Endothelial cell (in vitro differentiated cells): ENCODE measurements around the gene LRRC52. TPM values are rescaled to one million over a fixed set of nuclear protein-coding genes. Genes with fewer than 3 reads are reported as not detected.

Experiments used
- DNase-seq: peaks from one replicate; pipeline ENCODE4 v3.0.0; 2021; ENCODE audit warnings: low spot score
- H3K27ac Mint-ChIP-seq: one replicate; pipeline ENCODE4 v1.8.0; 2021; ENCODE audit warnings: mixed read lengths, inconsistent platforms; ENCODE audit not compliant: unreplicated experiment
- H3K27me3 Mint-ChIP-seq: one replicate; pipeline ENCODE4 v1.8.0; 2021; ENCODE audit warnings: mild to moderate bottlenecking, moderate library complexity, mixed read lengths, inconsistent platforms; ENCODE audit not compliant: unreplicated experiment
- H3K36me3 Mint-ChIP-seq: one replicate; pipeline ENCODE4 v1.8.0; 2021; ENCODE audit warnings: mild to moderate bottlenecking, low read depth, mixed read lengths, inconsistent platforms; ENCODE audit not compliant: unreplicated experiment
- H3K4me1 Mint-ChIP-seq: one replicate; pipeline ENCODE4 v1.8.0; 2021; ENCODE audit warnings: mild to moderate bottlenecking, mixed read lengths, inconsistent platforms; ENCODE audit not compliant: unreplicated experiment
- H3K4me3 Mint-ChIP-seq: one replicate; pipeline ENCODE4 v1.8.0; 2021; ENCODE audit warnings: mild to moderate bottlenecking, mixed read lengths, inconsistent platforms; ENCODE audit not compliant: unreplicated experiment
- H3K9me3 Mint-ChIP-seq: one replicate; pipeline ENCODE4 v1.8.0; 2021; ENCODE audit warnings: mixed read lengths, inconsistent platforms; ENCODE audit not compliant: unreplicated experiment
- long read RNA-seq: library from polyadenylated mRNA; unstranded; transcript quantifications from one replicate; pipeline ENCODE4 v2.0.0, GENCODE V29; 2020; ENCODE audit not compliant: unreplicated experiment
- total RNA-seq: library from RNA; stranded (reverse); fragmentation: NEBNext Ultra II Directional; extraction: Animal tissue kit (Norgen Biotek cat#: 25700); gene quantifications from one replicate; pipeline ENCODE4 v1.2.1, GENCODE V29; 2021; ENCODE audit not compliant: unreplicated experiment
- TF ChIP-seq, protein P1 (sequence below): fragments of 200-600 bp; sonication (generic); IDR thresholded peaks from one replicate; pipeline ENCODE4 v1.5.0; 2021; ENCODE audit warnings: antibody characterized with exemption; ENCODE audit not compliant: unreplicated experiment

The LRRC52 gene, protein sequence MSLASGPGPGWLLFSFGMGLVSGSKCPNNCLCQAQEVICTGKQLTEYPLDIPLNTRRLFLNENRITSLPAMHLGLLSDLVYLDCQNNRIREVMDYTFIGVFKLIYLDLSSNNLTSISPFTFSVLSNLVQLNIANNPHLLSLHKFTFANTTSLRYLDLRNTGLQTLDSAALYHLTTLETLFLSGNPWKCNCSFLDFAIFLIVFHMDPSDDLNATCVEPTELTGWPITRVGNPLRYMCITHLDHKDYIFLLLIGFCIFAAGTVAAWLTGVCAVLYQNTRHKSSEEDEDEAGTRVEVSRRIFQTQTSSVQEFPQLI
- total RNA-seq: not detected
- long read RNA-seq: 0 reads

DNA sequence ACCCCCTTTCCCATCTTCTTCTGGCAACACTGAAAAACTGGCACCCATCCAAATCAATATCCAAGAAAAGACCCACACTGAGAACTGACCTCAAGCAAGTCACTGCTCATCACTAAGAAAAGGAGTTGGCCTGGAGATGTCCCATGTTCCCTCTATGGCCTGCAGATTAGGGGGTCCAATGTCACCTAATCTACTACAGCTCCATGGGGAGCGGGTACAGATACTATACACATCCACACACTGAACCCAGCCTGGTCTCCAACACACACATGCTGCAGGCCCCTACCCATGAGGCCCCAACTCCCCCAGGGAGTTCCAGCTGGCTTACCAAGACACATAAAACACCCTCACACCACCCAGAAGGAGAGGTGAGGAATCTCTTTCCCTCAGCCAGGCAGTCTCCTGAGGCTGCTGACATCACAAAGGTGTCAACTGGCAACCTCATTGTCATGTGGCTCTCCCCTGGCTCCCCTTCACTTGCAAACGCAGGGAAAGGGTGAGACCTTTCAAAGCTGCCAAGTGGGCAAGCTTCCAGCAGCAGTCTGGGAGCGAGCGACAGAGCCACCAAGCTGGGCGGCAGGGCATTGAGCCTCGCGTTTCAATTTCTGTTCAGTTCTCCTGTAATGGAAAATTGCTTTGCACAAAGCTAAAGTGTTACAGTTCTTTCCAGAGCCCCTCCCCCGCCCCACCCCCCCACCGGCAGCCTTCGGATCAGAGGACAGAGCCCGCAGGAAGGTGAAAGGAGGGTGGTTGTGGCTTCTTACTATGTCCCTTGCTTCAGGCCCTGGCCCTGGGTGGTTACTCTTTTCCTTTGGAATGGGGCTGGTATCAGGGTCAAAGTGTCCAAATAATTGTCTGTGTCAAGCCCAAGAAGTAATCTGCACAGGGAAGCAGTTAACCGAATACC lies at the start of gene LRRC52:
TSS of gene LRRC52 (plus strand) at position 469 of the 907 bp plus-strand sequence. CDS start at position 766, 297 bp downstream.
- Mint-ChIP-seq H3K27ac (no peak within 1 kb of the TSS), H3K4me1 (no peaks in the 10 kb centered on the region), H3K36me3 (no peaks in the 10 kb centered on the region), H3K4me3 (no peak within 1 kb of the TSS), H3K9me3 (no peaks in the 10 kb centered on the region), H3K27me3 (no peaks in the 10 kb centered on the region)
- no peak for DNase-seq
- TF ChIP-seq, protein P1, sequence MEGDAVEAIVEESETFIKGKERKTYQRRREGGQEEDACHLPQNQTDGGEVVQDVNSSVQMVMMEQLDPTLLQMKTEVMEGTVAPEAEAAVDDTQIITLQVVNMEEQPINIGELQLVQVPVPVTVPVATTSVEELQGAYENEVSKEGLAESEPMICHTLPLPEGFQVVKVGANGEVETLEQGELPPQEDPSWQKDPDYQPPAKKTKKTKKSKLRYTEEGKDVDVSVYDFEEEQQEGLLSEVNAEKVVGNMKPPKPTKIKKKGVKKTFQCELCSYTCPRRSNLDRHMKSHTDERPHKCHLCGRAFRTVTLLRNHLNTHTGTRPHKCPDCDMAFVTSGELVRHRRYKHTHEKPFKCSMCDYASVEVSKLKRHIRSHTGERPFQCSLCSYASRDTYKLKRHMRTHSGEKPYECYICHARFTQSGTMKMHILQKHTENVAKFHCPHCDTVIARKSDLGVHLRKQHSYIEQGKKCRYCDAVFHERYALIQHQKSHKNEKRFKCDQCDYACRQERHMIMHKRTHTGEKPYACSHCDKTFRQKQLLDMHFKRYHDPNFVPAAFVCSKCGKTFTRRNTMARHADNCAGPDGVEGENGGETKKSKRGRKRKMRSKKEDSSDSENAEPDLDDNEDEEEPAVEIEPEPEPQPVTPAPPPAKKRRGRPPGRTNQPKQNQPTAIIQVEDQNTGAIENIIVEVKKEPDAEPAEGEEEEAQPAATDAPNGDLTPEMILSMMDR: no peak

DNA sequence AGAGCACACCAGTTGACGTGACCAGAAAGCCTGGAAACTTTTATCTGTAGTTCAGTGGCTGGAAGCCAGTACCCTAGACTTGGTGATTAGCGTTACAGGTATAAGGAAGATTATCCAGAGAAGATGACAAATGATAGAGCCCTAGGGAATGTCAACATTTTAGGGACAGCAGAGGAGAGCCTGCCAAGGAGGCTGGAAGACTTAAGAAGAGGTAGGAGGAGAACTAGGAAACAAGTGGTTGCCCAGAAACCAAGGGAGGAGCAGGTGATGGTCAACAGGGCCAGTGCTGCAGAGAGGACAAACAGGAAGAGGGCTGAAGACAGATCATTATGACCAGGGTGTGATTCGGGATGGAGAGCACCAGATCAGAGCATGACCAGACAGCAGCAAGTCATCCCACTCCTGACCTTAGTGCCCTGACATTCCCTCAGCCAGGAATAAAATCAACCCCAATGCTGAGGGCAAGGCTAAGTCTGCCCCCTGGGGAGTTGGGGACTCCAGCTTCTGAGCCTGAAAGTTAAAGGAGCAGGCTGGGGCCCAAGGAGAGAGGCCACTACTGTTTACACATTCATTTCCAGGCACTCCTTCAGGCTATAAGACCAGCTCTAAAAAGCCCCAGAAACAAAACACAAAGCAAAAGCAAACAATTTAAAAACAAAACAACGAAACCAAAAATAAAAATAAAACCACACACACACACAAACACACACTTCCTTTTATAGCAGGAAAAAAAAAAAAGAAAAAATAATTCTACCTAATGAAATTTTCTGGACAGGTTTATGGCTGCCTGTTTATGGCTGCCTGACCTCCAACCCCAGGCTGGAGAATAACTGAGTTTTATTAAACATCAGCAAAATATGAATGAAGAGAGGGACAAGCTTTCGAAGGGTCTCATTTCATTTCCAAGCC lies 48.6 kb upstream of the LRRC52 start:
- TF ChIP-seq, protein P1: no peak
- H3K9me3 Mint-ChIP-seq: no peaks in the 10 kb centered on the region
- no peak overlapping the region for H3K27ac Mint-ChIP-seq
- H3K4me1 Mint-ChIP-seq: no peaks in the 10 kb centered on the region
- no peak for DNase-seq
- peaks cover 1% of the 10 kb centered on the region for H3K27me3 Mint-ChIP-seq
- no peak overlapping the region for H3K4me3 Mint-ChIP-seq
- no peaks in the 10 kb centered on the region for H3K36me3 Mint-ChIP-seq

- H3K4me3 Mint-ChIP-seq: no peak overlapping the region
- no peak for DNase-seq
- no peaks in the 10 kb centered on the region for H3K9me3 Mint-ChIP-seq
- no peaks in the 10 kb centered on the region for H3K36me3 Mint-ChIP-seq
- peaks cover 1% of the 10 kb centered on the region for H3K27me3 Mint-ChIP-seq
- no peaks in the 10 kb centered on the region for H3K4me1 Mint-ChIP-seq
- TF ChIP-seq, protein P1: no peak
- H3K27ac Mint-ChIP-seq: no peak overlapping the region
Observed at GRCh38 chr1:165495858-165496205, 48.0 kb upstream of the LRRC52 start.

GRCh38 chr1:165496501-165496900 lies 47.3 kb upstream of the LRRC52 start:
- no peaks in the 10 kb centered on the region for H3K4me1 Mint-ChIP-seq
- peaks cover 1% of the 10 kb centered on the region for H3K27me3 Mint-ChIP-seq
- DNase-seq: no peak
- no peak overlapping the region for H3K27ac Mint-ChIP-seq
- no peak overlapping the region for H3K4me3 Mint-ChIP-seq
- no peaks in the 10 kb centered on the region for H3K9me3 Mint-ChIP-seq
- H3K36me3 Mint-ChIP-seq: no peaks in the 10 kb centered on the region
- TF ChIP-seq, protein P1: no peak
